Retina (tissue), 1 donor: ENCODE results near the gene TPST2.

ENCODE experiments used
- DNase-seq: peaks from one replicate; pipeline ENCODE4 v3.0.0-alpha.2; 2016

TPST2 gene

DNA sequence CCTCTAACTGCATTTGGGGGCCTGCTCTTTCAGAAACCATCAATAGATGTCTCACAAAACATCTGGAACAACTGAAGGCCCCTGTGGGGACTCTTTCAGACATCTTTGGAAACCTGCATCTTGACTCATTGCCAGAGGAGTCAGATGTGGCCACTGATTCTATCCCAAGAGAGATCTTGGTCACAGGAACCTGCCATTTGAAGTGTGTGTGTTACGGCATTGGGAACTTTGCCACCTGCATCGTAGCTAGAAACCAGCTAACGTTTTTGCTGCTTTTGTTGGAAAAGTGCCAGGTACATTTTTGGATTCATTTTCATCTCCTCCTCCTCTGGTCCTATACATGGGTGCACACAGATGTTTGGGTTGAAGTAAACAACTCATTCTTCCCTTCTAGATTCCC, 101.9 kb downstream of the TPST2 start:
- no peak for DNase-seq

DNA sequence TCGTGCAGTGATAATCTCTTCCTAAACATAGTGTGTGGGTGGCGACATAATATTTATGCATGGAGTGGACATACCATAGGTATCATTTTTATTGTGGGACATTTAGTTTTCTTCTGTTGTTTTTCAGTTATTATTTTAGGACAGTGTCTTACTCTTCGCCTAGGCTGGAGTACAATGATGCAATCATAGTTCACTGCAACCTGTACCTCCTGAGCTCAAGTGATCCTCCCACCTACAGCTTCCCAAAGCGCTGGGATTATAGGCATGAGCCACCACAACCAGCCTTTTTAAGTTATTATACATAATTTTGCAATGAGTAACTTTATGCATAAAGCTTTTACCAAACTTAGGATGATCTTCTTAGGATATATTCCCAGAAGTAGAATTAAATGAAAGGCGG, 103.5 kb downstream of the TPST2 start:
- no peak for DNase-seq

DNA sequence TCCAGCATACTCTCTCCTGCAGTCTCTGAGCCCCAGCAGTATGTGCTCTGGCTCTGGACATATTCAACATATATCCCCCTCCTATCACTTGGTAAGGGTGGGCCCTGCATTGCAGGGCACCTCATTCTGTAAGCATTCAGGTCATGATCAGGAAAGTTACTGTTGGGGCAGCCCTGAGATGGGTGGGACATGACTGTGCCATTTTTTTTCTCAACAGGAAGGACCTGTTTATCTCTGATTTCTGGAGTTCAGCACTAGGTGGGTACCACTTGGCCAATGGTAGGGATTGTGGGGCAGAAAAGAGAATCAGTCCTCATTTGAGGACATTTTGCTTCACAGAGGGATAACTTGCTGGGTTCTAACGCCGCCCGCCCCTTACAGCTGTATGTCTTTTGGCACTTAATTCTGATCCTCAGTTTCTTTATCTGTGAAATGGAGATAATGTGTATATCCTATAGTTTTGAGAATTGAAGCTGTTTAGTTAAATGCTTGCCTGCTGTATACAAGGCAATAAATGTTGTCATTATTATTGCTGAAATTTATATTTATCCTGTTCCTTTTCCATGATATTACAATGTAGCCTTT, 104.0 kb downstream of the TPST2 start:
- no peak for DNase-seq

DNA sequence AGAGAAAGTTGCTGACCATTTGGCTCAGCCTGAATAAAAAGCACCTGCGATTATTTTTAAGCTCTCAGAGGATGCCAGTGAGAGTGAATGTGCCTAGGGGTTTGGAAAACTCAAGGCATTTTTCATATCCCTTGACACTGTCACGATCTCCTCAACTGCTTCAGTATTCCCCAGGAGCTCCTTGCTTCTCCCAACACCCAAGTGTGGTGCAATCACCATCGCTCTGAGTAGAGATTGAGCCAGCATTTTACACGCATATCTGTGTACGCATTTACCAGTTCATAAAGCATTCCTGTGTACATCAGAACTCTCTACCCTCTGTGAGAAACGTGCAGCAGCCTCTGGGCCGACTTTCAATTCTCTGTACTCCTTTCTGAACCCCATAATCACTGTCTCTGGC, 104.9 kb downstream of the TPST2 start:
- no peak for DNase-seq

DNA sequence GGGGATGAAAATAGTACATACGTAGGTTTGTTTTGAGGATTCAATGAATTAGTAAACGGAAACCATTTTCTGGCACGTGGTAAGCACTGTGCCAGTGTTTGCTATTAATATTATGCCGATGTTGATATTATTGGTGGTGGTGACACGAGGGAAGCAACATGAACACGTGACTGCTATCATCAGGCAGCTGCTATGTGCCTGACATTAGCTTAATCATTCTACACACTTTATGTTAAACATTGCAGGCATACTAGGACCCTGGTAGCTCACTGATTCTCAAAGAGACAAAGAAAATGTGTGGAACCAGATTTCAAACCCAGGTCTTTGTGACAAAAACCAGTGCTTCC, 105.6 kb downstream of the TPST2 start:
- no peak for DNase-seq

DNA sequence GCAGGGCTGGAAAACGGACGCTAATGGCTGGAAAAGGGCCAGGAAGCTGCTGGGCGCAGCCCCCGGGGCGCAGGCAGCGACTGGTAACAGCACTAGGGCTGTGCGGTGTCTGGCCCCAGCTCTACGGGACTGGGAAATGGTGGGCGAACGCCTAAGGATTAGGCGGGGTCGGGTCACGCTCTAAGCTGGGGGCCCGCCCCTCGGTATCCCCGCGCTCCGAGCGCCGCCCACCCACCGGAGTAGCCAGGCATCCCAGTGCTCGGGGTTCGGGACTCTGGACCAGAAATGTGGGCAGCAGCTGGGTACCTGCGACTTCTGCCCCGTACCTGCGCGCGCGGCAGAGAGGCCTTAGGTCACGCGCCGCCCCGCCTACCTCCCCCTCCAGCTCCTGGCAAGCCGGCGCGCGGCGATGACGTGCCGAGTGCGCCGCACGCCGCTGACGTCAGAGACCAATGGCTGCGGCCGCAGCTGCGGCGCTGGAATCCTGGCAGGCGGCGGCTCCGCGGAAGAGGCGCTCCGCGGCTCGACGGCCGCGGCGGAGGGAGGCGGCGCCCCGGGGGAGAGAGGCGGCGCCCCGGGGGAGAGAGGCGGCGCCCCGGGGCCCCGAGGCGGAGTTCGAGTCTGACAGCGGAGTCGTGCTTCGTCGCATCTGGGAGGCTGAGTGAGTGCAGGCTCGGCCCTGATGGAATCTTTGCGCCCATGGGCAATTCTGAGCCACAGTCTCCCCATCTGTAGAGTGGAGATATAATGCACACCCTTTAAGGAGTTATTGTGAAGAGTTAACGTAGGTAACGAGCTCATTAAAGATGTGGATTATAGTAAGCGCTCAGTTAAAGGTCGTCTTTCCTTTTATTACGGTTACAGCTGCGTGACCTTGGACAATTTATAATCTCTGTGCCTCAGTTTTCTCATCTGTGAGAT, 106.2 kb downstream of the TPST2 start, which contains the start of the genes HPS4 and SRRD:
Gene HPS4, minus strand, starts transcription at position 345 of the 921 bp plus-strand sequence. CDS start 2,021 bp downstream, outside the sequence.
Gene SRRD, plus strand, starts transcription at position 439 of the 921 bp plus-strand sequence. Its CDS starts 14 bp downstream, at position 453.
- DNase-seq: peak; percentile 97

DNA sequence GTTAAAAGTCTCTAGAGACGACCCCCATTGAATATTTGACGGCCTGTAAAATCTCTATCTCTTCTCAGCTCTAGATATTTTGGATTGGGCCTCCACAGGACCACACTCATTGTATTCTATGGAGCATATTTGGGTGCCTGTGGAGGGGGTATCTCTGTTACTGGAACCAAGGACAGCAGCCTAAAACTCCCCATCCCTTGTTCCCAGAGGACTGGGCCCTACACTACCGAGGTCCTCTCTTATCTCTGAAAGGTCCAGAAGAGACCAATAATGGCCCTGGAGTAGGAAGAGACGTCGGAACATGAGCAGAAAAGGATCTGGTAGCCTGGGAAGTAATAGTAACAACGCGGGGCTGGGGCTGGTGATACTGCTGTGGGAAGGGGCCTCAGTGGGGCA, 106.9 kb downstream of the TPST2 start:
- DNase-seq: no peak

DNA sequence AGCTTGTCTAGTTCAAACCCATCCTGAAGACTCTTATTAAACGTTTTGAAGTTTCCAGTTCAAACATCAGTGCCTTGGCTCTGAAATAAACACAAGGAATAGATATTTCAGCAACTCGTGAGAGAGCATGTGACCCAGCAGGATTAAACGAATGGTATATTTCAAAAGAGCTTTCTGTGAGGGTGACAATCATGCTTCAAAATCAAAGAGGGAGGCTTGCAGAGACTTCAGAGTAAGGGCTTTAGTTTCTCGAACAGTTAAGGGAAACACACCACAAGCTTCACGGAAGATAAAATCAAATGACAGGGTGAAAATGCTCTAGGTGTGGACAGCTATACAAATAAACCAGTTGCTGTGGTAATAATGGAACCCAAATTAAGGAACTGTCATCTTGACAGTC, 107.8 kb downstream of the TPST2 start:
- DNase-seq: no peak

DNA sequence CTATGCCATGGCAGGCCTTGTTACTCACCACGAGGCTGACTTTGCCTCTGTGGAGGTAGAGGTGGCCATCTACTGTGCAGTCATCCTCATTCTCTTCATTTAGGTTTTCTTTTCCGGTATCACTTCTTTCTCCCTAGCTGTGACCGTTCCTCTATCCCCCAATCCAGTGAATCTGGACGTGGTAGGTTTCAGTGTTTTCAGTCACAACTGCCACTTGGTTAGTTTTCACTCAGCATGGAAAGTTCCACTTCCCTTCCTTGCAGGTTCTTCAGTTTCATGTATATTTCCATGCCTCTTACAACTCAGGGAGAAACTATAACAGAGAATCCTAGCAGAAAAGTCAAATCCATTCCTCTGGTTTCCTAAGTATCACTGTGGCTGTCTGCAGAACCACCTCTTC, 108.2 kb downstream of the TPST2 start:
- no peak for DNase-seq

DNA sequence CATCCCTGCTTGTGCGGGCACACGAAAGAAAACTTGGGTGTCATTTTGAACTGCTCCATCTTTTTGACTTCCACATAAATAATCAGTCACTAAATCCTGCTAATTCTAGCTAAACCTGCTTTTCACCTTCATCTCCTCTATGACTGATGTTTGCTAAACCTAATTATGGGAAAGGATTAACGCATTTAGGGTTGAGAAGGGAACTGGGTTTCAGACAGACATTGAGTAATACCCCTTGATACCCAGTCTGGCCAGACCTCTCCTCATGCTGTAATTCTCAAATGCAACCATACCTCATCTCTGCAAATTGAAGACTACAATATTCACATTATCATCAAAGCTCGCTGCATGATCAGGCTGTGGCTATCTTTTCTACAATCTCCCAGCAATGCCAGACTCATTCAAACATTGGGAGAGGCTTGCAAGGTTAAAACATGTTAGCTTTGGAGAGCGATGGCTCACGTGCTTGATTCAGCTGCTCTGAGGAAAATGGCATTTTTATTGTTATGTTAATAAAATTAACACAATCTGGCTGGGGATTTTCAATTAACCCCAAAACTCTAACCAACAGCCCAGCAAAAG, 108.7 kb downstream of the TPST2 start:
- DNase-seq: no peak

DNA sequence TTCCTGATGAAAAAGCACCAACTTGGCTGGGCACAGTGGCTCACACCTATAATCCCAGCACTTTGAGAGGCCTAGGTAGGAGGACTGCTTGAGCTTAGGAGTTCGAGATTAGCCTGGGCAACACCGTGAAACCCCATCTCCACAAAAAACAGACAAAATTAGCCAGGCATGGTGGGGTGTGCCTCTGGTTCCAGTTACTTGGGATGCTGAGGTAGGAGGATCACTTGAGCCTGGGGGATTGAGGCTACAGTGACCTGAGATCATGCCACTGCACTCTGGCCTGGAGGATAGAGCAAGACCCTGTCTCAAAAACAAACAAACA, 109.4 kb downstream of the TPST2 start:
- no peak for DNase-seq

DNA sequence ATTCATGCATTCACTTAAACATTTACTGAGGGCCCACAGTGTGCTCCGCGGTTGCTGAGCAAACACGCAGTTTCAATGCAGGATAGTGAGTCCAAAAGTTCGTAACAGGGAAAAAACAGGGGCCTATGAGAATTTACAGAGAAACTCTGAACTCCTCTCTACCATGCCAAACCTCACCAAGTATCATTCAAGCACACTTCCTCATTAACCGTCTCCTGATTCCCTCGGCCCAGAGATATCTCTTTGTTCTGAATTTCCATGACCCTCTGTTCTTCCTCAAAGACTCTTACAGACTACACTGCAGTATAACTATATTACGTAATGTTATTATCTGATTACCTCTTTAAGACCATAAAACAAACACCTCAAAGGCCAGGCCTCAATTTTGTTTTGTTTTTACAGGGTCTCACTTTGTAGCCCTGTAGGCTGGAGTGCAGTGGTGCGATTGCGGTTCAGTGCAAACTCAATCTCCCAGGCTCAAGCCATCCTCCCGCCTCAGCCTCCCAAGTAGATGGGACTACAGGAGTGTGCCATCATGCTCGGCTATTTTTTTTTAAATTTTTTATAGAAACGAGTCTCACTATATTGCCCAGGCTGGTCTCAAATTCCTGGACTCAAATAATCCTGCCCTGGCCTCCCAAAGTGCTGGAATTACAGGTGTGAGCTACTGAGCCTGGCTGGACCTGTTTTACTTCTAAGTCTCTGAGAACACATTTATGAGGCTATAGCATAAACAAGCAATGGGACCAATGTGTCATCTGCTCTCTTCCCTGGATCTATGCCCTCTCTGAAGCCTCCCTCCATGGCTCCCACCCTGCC, 109.9 kb downstream of the TPST2 start:
- DNase-seq: no peak

DNA sequence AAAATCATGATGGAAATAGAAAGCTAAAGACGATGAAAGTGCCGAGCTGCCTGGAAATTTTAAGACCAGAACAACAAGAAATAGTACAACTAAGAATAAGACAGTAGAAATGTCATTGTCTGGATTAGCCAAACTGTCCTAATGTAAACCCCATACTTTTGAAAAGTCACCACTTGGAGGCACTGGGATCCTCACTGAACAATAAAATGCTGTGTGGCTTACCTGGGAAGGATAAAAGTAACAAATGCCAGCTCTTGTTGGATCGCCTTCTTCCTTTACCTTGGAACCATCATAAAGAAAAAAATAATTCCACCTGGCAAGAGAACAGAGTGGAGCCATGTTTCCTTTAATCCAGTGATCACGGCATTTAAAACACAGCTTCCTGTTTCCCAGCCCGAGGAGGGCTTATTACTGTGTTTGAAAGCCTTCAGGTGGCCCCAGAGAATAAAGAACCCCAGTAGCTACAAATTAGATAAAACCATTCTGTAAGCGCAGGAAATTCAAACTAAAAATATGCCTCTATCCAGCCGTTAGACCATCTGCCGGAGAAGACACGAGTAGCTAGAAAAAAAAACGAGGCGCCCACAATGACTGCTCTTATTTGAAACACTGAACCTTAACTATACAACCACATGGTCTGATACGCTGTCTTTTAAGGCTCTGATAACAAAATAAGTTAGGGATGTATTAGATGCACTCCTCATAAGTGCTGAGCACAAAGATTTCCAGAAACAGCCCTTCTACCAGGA, 110.7 kb downstream of the TPST2 start:
- no peak for DNase-seq

DNA sequence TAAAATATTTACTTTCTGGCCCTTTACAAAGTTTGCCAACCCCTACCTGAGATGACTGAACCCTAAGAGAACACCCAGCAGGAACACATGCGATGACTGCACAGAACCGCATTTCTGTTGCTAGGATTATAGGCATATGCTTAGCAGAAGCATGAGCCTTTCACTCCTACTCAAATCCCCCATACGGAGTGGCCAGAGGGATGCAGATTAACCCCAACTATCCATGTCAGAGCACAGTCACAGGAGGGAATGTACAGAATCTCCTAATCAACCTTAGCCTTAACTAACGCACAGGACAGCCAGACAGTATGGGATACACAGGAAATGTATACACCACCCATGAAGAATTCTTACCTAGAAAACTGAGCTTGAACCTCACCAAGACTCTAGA, 112.6 kb downstream of the TPST2 start:
- no peak for DNase-seq

DNA sequence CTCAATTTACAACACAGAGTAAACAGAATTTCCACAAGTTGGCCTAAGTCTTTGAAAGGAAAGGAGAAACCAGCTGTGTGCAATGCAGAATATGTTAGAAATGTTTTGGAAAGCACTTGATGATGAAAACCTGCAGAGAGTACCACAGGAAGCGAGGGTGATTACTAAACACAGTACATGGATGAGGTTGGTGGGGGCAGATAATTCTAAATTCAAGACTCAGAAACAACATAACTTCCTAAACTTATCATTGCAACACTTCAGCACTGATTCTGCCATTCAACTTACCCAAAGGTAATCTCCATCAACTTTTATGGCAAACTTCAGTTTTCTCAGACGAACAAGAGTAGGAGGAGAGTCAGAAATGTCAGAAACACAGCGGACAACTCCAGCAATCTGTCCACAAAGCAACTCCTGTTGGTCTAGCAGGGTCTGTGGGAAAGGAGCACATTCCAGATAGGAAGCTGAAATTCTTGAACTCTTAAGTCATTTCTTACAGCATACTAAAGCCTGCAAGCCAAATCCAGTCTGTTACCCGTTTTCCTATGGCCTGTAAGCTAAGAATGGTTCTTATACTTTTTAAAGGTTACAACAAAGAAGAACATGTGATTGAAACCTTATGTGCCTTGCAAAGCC, 113.1 kb downstream of the TPST2 start:
- no peak for DNase-seq

DNA sequence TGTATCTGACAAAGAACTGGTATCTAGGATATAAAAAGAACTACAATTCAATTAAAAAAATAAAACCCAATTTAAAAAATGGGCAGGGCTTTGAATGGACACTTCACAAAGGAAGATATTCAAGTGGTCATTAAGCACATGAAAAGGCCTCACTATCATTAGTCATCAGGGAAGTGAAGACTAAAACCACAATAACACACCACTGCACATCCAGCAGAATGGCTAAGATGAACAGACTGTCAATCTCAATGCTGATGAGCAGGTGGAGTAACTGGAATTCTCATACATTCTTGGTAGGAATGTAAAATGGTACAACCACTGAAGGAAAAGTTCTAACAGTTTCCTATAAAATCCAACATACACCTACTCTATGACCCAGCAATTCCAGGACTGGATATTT, 115.2 kb downstream of the TPST2 start:
- DNase-seq: no peak
